ENCODE measurements around the gene OSER1.

GRCh38 chr20:44208165-44208564 is 2.4 kb downstream of the OSER1 start:
- TF ChIP-seq GABPA (IDR thresholded peaks at IDR 0.05; ENCODE audit: borderline replicate concordance, insufficient read depth, low read length) (no peak), ZNF274 (IDR thresholded peaks at IDR 0.05; ENCODE audit: borderline replicate concordance, extremely low read depth, low read length) (no peak)
- TF ChIP-seq, protein P1, sequence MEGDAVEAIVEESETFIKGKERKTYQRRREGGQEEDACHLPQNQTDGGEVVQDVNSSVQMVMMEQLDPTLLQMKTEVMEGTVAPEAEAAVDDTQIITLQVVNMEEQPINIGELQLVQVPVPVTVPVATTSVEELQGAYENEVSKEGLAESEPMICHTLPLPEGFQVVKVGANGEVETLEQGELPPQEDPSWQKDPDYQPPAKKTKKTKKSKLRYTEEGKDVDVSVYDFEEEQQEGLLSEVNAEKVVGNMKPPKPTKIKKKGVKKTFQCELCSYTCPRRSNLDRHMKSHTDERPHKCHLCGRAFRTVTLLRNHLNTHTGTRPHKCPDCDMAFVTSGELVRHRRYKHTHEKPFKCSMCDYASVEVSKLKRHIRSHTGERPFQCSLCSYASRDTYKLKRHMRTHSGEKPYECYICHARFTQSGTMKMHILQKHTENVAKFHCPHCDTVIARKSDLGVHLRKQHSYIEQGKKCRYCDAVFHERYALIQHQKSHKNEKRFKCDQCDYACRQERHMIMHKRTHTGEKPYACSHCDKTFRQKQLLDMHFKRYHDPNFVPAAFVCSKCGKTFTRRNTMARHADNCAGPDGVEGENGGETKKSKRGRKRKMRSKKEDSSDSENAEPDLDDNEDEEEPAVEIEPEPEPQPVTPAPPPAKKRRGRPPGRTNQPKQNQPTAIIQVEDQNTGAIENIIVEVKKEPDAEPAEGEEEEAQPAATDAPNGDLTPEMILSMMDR (IDR thresholded peaks at IDR 0.05; ENCODE audit: control extremely low read depth in 1 of 3, insufficient read depth in 1 of 3, low read depth in 1 of 3, low read length in 3 of 3), result no peak
